IMR-90 (cell line): ENCODE measurements around the gene PSMA6. TPM values are rescaled to one million over a fixed set of nuclear protein-coding genes. Genes with fewer than 3 reads are reported as not detected.
A peak's percentile ranks its signal among the peaks of the same experiment; 100 is the strongest.

Experiments
- ATAC-seq: fragments of 200-7000 bp; cut with Tn5 transposase; 2 replicates; pipeline ENCODE4 v1.9.1; 2020; ENCODE audit warnings: low read depth, mild to moderate bottlenecking, moderate library complexity
- BruUV-seq: library from RNA; stranded (reverse); fragments of 400-500 nt; replicated peaks from 2 replicates; lab custom pipeline; 2021; lab: Mats Ljungman, UMichigan
- CTCF ChIA-PET: fragments of 300-600 bp; formaldehyde crosslinking; extraction: SDS; loops from one replicate; lab custom pipeline; 2021; ENCODE audit warnings: antibody characterized with exemption; lab: Yijun Ruan, JAX
- POLR2A ChIA-PET: fragments of 300-600 bp; sonication (Branson Sonifier 250); formaldehyde crosslinking; loops from one replicate; lab custom pipeline; 2022; ENCODE audit warnings: antibody characterized with exemption; ENCODE audit not compliant: unreplicated experiment; lab: Charles Lee
- DNase-seq: peaks from one replicate; pipeline ENCODE4 v3.0.0; 2013
- H2AFZ ChIP-seq: replicated peaks from 2 replicates; pipeline ENCODE3; 2013; ENCODE audit warnings: low read length, mild to moderate bottlenecking; ENCODE audit not compliant: poor library complexity
- H2AK5ac ChIP-seq: 2 replicates; pipeline ENCODE4 v1.6.1; 2013; ENCODE audit warnings: low read depth, low read length, inconsistent platforms
- H2AK9ac ChIP-seq: replicated peaks from 2 replicates; pipeline ENCODE3; 2013; ENCODE audit warnings: mild to moderate bottlenecking, low read depth, low read length, moderate library complexity; ENCODE audit not compliant: poor library complexity
- H2BK120ac ChIP-seq: 2 replicates; pipeline ENCODE4 v1.6.1; 2013; ENCODE audit warnings: low read depth, low read length, inconsistent platforms
- H2BK15ac ChIP-seq: 3 replicates; pipeline ENCODE4 v1.6.1; 2013; ENCODE audit warnings: low read depth, low read length, inconsistent platforms
- H2BK20ac ChIP-seq: 2 replicates; pipeline ENCODE4 v1.6.1; 2013; ENCODE audit warnings: low read depth, mild to moderate bottlenecking, inconsistent platforms, low read length, moderate library complexity
- H2BK5ac ChIP-seq: 2 replicates; pipeline ENCODE4 v1.6.1; 2013; ENCODE audit warnings: mild to moderate bottlenecking, low read depth, low read length, inconsistent platforms; ENCODE audit not compliant: poor library complexity, severe bottlenecking
- H3K14ac ChIP-seq: replicated peaks from 2 replicates; pipeline ENCODE4 v1.6.1; 2013; ENCODE audit warnings: low read depth, low read length, inconsistent platforms
- H3K18ac ChIP-seq: 2 replicates; pipeline ENCODE4 v1.6.1; 2013; ENCODE audit warnings: low read depth, low read length, control low read depth
- H3K23ac ChIP-seq: 2 replicates; pipeline ENCODE4 v1.6.1; 2013; ENCODE audit warnings: low read depth, low read length, inconsistent platforms
- H3K27ac ChIP-seq: 2 replicates; pipeline ENCODE4 v1.5.1; 2013; ENCODE audit warnings: mild to moderate bottlenecking, control low read depth, low read length; ENCODE audit not compliant: insufficient read depth
- H3K27me3 ChIP-seq: 2 replicates; pipeline ENCODE4 v1.6.1; 2013; ENCODE audit warnings: low read length; ENCODE audit not compliant: control insufficient read depth, insufficient read depth
- H3K36me3 ChIP-seq: 2 replicates; pipeline ENCODE4 v1.6.1; 2013; ENCODE audit warnings: low read length, mixed read lengths; ENCODE audit not compliant: control insufficient read depth, insufficient read depth
- H3K4ac ChIP-seq: 2 replicates; pipeline ENCODE4 v1.6.1; 2013; ENCODE audit warnings: low read depth, low read length, inconsistent platforms
- H3K4me1 ChIP-seq: 2 replicates; pipeline ENCODE4 v1.6.1; 2013; ENCODE audit warnings: low read length, mixed read lengths; ENCODE audit not compliant: control insufficient read depth, insufficient read depth
- H3K4me2 ChIP-seq: 2 replicates; pipeline ENCODE4 v1.6.1; 2013; ENCODE audit warnings: low read depth, mild to moderate bottlenecking, control low read depth, low read length, moderate library complexity
- H3K4me3 ChIP-seq: 2 replicates; pipeline ENCODE4 v1.5.1; 2013; ENCODE audit warnings: low read depth, mild to moderate bottlenecking, control low read depth, low read length, moderate library complexity; ENCODE audit not compliant: insufficient read depth
- H3K56ac ChIP-seq: 2 replicates; pipeline ENCODE4 v1.6.1; 2013; ENCODE audit warnings: low read length, inconsistent platforms; ENCODE audit not compliant: insufficient read depth; ENCODE audit errors: extremely low read depth
- H3K79me1 ChIP-seq, 2 experiments: 2 replicates each; pipeline ENCODE4 v1.6.1; 2013; ENCODE audit warnings: low read length in 2 of 2, inconsistent platforms in 1 of 2, low read depth in 1 of 2
- H3K9ac ChIP-seq: 2 replicates; pipeline ENCODE4 v1.6.1; 2013; ENCODE audit warnings: low read depth, low read length, control low read depth
- H3K9me1 ChIP-seq: 2 replicates; pipeline ENCODE4 v1.6.1; 2013; ENCODE audit warnings: low read length, inconsistent platforms; ENCODE audit not compliant: insufficient read depth
- H3K9me3 ChIP-seq: 2 replicates; pipeline ENCODE4 v1.6.1; 2013; ENCODE audit warnings: low read length; ENCODE audit not compliant: control insufficient read depth, insufficient read depth
- H4K20me1 ChIP-seq: 2 replicates; pipeline ENCODE4 v1.6.1; 2013; ENCODE audit warnings: low read length, inconsistent platforms; ENCODE audit not compliant: insufficient read depth
- H4K5ac ChIP-seq: 2 replicates; pipeline ENCODE4 v1.6.1; 2013; ENCODE audit warnings: mild to moderate bottlenecking, low read depth, low read length, control low read depth
- H4K8ac ChIP-seq, 2 experiments: 2 replicates each; pipeline ENCODE4 v1.6.1; 2013; ENCODE audit warnings: low read depth in 2 of 2, low read length in 2 of 2, control low read depth in 1 of 2, inconsistent platforms in 1 of 2
- H4K91ac ChIP-seq: 2 replicates; pipeline ENCODE4 v1.6.1; 2013; ENCODE audit warnings: low read depth, low read length, inconsistent platforms; ENCODE audit not compliant: insufficient read depth
- CEBPB ChIP-seq: IDR thresholded peaks from 2 replicates; pipeline ENCODE4 v1.6.1; 2012; ENCODE audit warnings: low read depth, low read length, improper control_type of control experiment
- CHD1 ChIP-seq: IDR thresholded peaks from 2 replicates; pipeline ENCODE4 v1.6.1; 2012; ENCODE audit warnings: low read depth, low read length, improper control_type of control experiment
- FOS ChIP-seq: fragments of 150-350 bp; IDR thresholded peaks from 2 replicates; pipeline ENCODE4 v1.6.1; 2016; ENCODE audit warnings: low read depth, low read length
- MAZ ChIP-seq: IDR thresholded peaks from 2 replicates; pipeline ENCODE4 v1.6.1; 2012; ENCODE audit warnings: low read depth, mild to moderate bottlenecking, low read length, improper control_type of control experiment, moderate library complexity, borderline replicate concordance
- NFE2L2 ChIP-seq: fragments of 150-350 bp; IDR thresholded peaks from 2 replicates; pipeline ENCODE4 v1.6.1; 2016; ENCODE audit warnings: low read depth, mild to moderate bottlenecking, low read length
- POLR2A ChIP-seq: IDR thresholded peaks from 2 replicates; pipeline ENCODE4 v1.6.1; 2012; ENCODE audit warnings: mild to moderate bottlenecking, low read depth, low read length
- RAD21 ChIP-seq: IDR thresholded peaks from 2 replicates; pipeline ENCODE4 v1.6.1; 2012; ENCODE audit warnings: low read length, improper control_type of control experiment
- RCOR1 ChIP-seq: IDR thresholded peaks from 2 replicates; pipeline ENCODE4 v1.6.1; 2012; ENCODE audit warnings: mild to moderate bottlenecking, low read length, improper control_type of control experiment; ENCODE audit not compliant: insufficient replicate concordance
- RFX5 ChIP-seq: IDR thresholded peaks from 2 replicates; pipeline ENCODE4 v1.8.0; 2012; ENCODE audit warnings: low read depth, mild to moderate bottlenecking, low read length, moderate library complexity
- WGBS, 2 experiments: methylation state at CpG; one replicate each; pipeline versions ENCODE4 v1.1.5 to v1.1.7; 2013; ENCODE audit warnings: missing lambda C conversion rate in 2 of 2; ENCODE audit not compliant: insufficient read length in 1 of 2; ENCODE audit errors: extremely low coverage in 2 of 2; 5-methylcytosine and 5-hydroxymethylcytosine counted together
- dilution Hi-C: fragments of 300-500 bp; cut with HindIII; formaldehyde crosslinking; loops from one replicate; pipeline ENCODE4 v1.14.3; 2018; ENCODE audit warnings: low sequenced_read_pairs; ENCODE audit not compliant: unreplicated experiment
- in situ Hi-C: fragments of 300-500 bp; cut with MboI; formaldehyde crosslinking; loops from 3 replicates; pipeline ENCODE4 v1.14.3; 2019; ENCODE audit warnings: low sequenced_read_pairs, inconsistent platforms, mixed read lengths
- intact Hi-C: fragments of 100-400 bp; cut with micrococcal nuclease; formaldehyde crosslinking; loops from 2 replicates; pipeline ENCODE4 v1.10.0; 2022
- polyA plus RNA-seq, 3 experiments: library from polyadenylated mRNA; depleted of rRNA; stranded (reverse); fragments of >200 nt; gene quantifications; 2 replicates each; pipeline ENCODE4 v1.2.3, GENCODE V29; 2012; ENCODE audit warnings: low replicate concordance in 1 of 3
- total RNA-seq: library from RNA; depleted of rRNA; stranded (reverse); fragments of >200 nt; gene quantifications from 2 replicates; pipeline ENCODE4 v1.2.3, GENCODE V29; 2012
- TF ChIP-seq, protein P1 (sequence below): fragments of 150-350 bp; IDR thresholded peaks from 2 replicates; pipeline ENCODE4 v1.6.1; 2017; ENCODE audit warnings: mild to moderate bottlenecking, antibody characterized with exemption, low read length, low read depth
- TF ChIP-seq, protein P2 (sequence below): fragments of 150-350 bp; IDR thresholded peaks from 2 replicates; pipeline ENCODE4 v1.6.1; 2016; ENCODE audit warnings: low read depth, mild to moderate bottlenecking, low read length, moderate library complexity, borderline replicate concordance

Gene PSMA6
- total and polyA plus RNA-seq, 2 of the 4 experiments (the other 2 are of a cell fraction), result 184 to 530 TPM

DNA sequence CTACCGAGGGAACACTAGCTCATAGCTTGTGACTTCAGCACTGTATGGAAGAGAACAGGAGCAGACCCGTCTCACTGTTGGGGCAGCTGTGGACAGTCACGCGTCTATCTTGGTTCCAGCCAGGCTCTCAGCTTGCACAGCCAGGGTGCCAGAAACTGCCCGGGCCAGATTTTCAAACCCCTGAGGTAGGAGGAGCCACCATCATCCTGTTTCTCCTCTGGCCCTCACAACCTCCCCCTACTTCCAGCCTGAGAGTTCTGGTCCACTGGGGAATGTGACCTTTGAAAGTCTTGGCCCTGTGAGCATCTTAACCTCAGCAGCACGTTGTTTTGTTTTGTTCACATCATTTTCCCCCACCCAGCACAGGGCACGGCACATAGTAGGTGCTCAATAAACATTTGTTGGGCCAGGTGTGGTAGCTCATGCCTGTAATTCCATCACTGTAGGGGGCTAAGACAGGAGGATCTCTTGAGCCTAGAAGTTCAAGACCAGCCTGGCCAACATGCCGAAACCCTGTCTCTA is 50.4 kb downstream of the PSMA6 start:
- Histone ChIP-seq H3K56ac (no peak overlapping the region), H3K79me1 (0 out of 4 replicates have a peak, but pooled peaks cover 0 to 3% of the 10 kb centered on the region in 2 experiments), H4K8ac (peak overlapping the region; percentile 61 to 73; a peak in 3 of 4 replicates), H3K9ac (no peak overlapping the region), H3K23ac (peak overlapping the region; percentile 55), H3K4me1 (peaks cover 20% of the 10 kb centered on the region), H2AK5ac (peak overlapping the region; percentile 8), H2AK9ac (peak overlapping the region; percentile 92), H3K27ac (peak overlapping the region; percentile 63), H3K18ac (peak overlapping the region; percentile 34), H3K4me2 (peak overlapping the region; percentile 3; the same call in 1 of the 2 replicates), H3K4me3 (no peak overlapping the region), H2BK120ac (peak overlapping the region; percentile 73), H2BK20ac (peak overlapping the region; percentile 22; the same call in 1 of the 2 replicates), H3K14ac (peak overlapping the region; percentile 70), H2BK5ac (peak overlapping the region; percentile 81), H4K20me1 (no peaks in the 10 kb centered on the region), H4K91ac (peak overlapping the region; percentile 82), H3K9me3 (no peaks in the 10 kb centered on the region), H3K27me3 (no peaks in the 10 kb centered on the region), H2AFZ (peak overlapping the region; percentile 90), H3K9me1 (peaks cover 18% of the 10 kb centered on the region), H3K36me3 (no peaks in the 10 kb centered on the region), H2BK15ac (peak overlapping the region; percentile 23; the same call in 1 of the 3 replicates), H3K4ac (peak overlapping the region; percentile 47), H4K5ac (peak overlapping the region; percentile 77)
- 0% methylated on average over 1 of the region's 8 CpGs; no CpG with 5 or more reads in 1 of the 2 experiments for WGBS, 2 experiments
- dilution Hi-C loops (no loop called here), intact Hi-C loops (no loop called here), in situ Hi-C loops (no loop called here)
- ChIA-PET POLR2A (no interaction called here), CTCF (no interaction called here)
- DNase-seq (no peak), ATAC-seq (no peak)
- TF ChIP-seq NFE2L2 (no peak), FOS (no peak), CEBPB (no peak), RAD21 (no peak), CHD1 (no peak), RFX5 (no peak), POLR2A (no peak), RCOR1 (no peak), MAZ (no peak)
- TF ChIP-seq, protein P1, sequence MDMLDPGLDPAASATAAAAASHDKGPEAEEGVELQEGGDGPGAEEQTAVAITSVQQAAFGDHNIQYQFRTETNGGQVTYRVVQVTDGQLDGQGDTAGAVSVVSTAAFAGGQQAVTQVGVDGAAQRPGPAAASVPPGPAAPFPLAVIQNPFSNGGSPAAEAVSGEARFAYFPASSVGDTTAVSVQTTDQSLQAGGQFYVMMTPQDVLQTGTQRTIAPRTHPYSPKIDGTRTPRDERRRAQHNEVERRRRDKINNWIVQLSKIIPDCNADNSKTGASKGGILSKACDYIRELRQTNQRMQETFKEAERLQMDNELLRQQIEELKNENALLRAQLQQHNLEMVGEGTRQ, result no peak
- TF ChIP-seq, protein P2, sequence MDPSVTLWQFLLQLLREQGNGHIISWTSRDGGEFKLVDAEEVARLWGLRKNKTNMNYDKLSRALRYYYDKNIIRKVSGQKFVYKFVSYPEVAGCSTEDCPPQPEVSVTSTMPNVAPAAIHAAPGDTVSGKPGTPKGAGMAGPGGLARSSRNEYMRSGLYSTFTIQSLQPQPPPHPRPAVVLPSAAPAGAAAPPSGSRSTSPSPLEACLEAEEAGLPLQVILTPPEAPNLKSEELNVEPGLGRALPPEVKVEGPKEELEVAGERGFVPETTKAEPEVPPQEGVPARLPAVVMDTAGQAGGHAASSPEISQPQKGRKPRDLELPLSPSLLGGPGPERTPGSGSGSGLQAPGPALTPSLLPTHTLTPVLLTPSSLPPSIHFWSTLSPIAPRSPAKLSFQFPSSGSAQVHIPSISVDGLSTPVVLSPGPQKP, result no peak
- BruUV-seq, result no TSS peak
